Esophagus mucosa (tissue), 1 donor: Measurements from ENCODE around the gene SPACA9. TPM values are rescaled to one million over a fixed set of nuclear protein-coding genes. Genes with fewer than 3 reads are reported as not detected.

Experiments
- ATAC-seq: fragments of 200-7000 bp; cut with Tn5 transposase; one replicate; pipeline ENCODE4 v1.9.1; 2020
- total RNA-seq: library from RNA; stranded (reverse); gene quantifications from one replicate; pipeline ENCODE4 v1.2.4, GENCODE V29; 2023
- donor health status: DM: yes; HTN: yes; CAD: no.

The SPACA9 gene
- total RNA-seq, 1 donor from 2014 or later: 11.2 TPM

GRCh38 chr9:132894862-132895835 lies 16.5 kb downstream of the SPACA9 start:
- peak; percentile 82 for ATAC-seq

- no peak for ATAC-seq
Measured at GRCh38 chr9:132896264-132896663, 17.6 kb downstream of the SPACA9 start.

GRCh38 chr9:132896906-132897305 lies 18.2 kb downstream of the SPACA9 start:
- no peak for ATAC-seq

GRCh38 chr9:132898051-132898450 lies 19.4 kb downstream of the SPACA9 start:
- no peak for ATAC-seq

- ATAC-seq: peak; percentile 91
Measured at GRCh38 chr9:132901858-132902831, 23.4 kb downstream of the SPACA9 start.

GRCh38 chr9:132903574-132904492 lies 25.1 kb downstream of the SPACA9 start:
- ATAC-seq: no peak

GRCh38 chr9:132905726-132906125 lies 27.0 kb downstream of the SPACA9 start:
- no peak for ATAC-seq

- no peak for ATAC-seq
Measured at GRCh38 chr9:132908635-132909034, 29.9 kb downstream of the SPACA9 start.

GRCh38 chr9:132909311-132909710 lies 30.6 kb downstream of the SPACA9 start:
- ATAC-seq: no peak

GRCh38 chr9:132910376-132910775 lies 31.7 kb downstream of the SPACA9 start:
- no peak for ATAC-seq

- no peak for ATAC-seq
Measured at GRCh38 chr9:132912131-132912530, 33.4 kb downstream of the SPACA9 start.

- ATAC-seq: no peak
Measured at GRCh38 chr9:132914924-132915323, 36.2 kb downstream of the SPACA9 start.

GRCh38 chr9:132919614-132920268 lies 41.0 kb downstream of the SPACA9 start:
- no peak for ATAC-seq

GRCh38 chr9:132923346-132923902 lies 44.7 kb downstream of the SPACA9 start:
- peak; percentile 98 for ATAC-seq

- no peak for ATAC-seq
Measured at GRCh38 chr9:132927704-132928103, 49.0 kb downstream of the SPACA9 start.

GRCh38 chr9:132931178-132931735 lies 52.6 kb downstream of the SPACA9 start:
- ATAC-seq: no peak

- no peak for ATAC-seq
Measured at GRCh38 chr9:132935026-132935425, 56.3 kb downstream of the SPACA9 start.

- no peak for ATAC-seq
Measured at GRCh38 chr9:132937463-132937901, 58.8 kb downstream of the SPACA9 start.

- ATAC-seq: no peak
Measured at GRCh38 chr9:132939169-132939568, 60.5 kb downstream of the SPACA9 start.
